Coronary artery (tissue), 2 donors: ENCODE results near the gene EIF4EBP2.

Source experiments
- DNase-seq: peaks from one replicate; pipeline ENCODE4 v3.0.0-alpha.2; 2017; ENCODE audit warnings: low spot score
- H3K27ac ChIP-seq, 2 donors: fragments of 200-600 bp; sonication (generic); one replicate each; pipeline ENCODE4 v1.5.1; 2016 to 2019
- H3K4me3 ChIP-seq: fragments of 200-600 bp; sonication (generic); 2 replicates; pipeline ENCODE4 v1.5.1; 2016; ENCODE audit warnings: mild to moderate bottlenecking, moderate library complexity
- CTCF ChIP-seq: fragments of 200-600 bp; sonication (generic); IDR thresholded peaks from one replicate; pipeline ENCODE4 v1.5.1; 2019; ENCODE audit warnings: antibody characterized with exemption

EIF4EBP2 gene

GRCh38 chr10:70461397-70462348, 57.7 kb downstream of the EIF4EBP2 start:
- Histone ChIP-seq H3K27ac (peak overlapping the region; percentile 40 to 46), H3K4me3 (no peak overlapping the region)
- no peak for DNase-seq
- peak; percentile 72 for TF ChIP-seq CTCF

- Histone ChIP-seq H3K27ac (peak overlapping the region; percentile 13 to 46), H3K4me3 (no peak overlapping the region)
- TF ChIP-seq CTCF, result no peak
- DNase-seq, result peak; percentile 91
Measured at GRCh38 chr10:70462349-70462984, 58.5 kb downstream of the EIF4EBP2 start.

GRCh38 chr10:70465278-70465677, 61.3 kb downstream of the EIF4EBP2 start:
- no peak for TF ChIP-seq CTCF
- H3K4me3 ChIP-seq, result no peak overlapping the region
- DNase-seq, result no peak
- H3K27ac ChIP-seq, result no peak overlapping the region

GRCh38 chr10:70465832-70466231, 61.9 kb downstream of the EIF4EBP2 start:
- TF ChIP-seq CTCF, result no peak
- no peak for DNase-seq
- no peak overlapping the region for H3K4me3 ChIP-seq
- no peak overlapping the region for H3K27ac ChIP-seq

- no peak overlapping the region for H3K27ac ChIP-seq
- no peak for DNase-seq
- no peak for TF ChIP-seq CTCF
- H3K4me3 ChIP-seq, result no peak overlapping the region
Measured at GRCh38 chr10:70466951-70467350, 63.0 kb downstream of the EIF4EBP2 start.

GRCh38 chr10:70472799-70473454, 69.0 kb downstream of the EIF4EBP2 start:
- Histone ChIP-seq H3K4me3 (no peak overlapping the region), H3K27ac (no peak overlapping the region)
- no peak for TF ChIP-seq CTCF

More at GRCh38 chr10:70472799-70473454, 69.0 kb downstream of the EIF4EBP2 start:
- no peak for DNase-seq
